Activated T-helper 17 cell treated with anti-CD3 and anti-CD28 coated beads, Interleukin-2, amount 50 U/mL, for 72 hours (primary cell): ENCODE data around the gene STS. TPM values are rescaled to one million over a fixed set of nuclear protein-coding genes. Genes with fewer than 3 reads are reported as not detected.

Source experiments
- ATAC-seq: fragments of 150-1000 bp; cut with Tn5 transposase; replicated peaks from 2 replicates; pipeline ENCODE4 v1.10.0; 2021; ENCODE audit warnings: mild to moderate bottlenecking, moderate library complexity
- H3K27ac Mint-ChIP-seq: one replicate; pipeline ENCODE4 v1.8.0; 2022; ENCODE audit warnings: mixed read lengths
- H3K27me3 Mint-ChIP-seq: one replicate; pipeline ENCODE4 v1.8.0; 2022; ENCODE audit warnings: mixed read lengths
- H3K36me3 Mint-ChIP-seq: one replicate; pipeline ENCODE4 v1.8.0; 2022; ENCODE audit warnings: low read depth, mild to moderate bottlenecking, mixed read lengths
- H3K4me1 Mint-ChIP-seq: one replicate; pipeline ENCODE4 v1.8.0; 2022; ENCODE audit warnings: mixed read lengths
- H3K4me3 Mint-ChIP-seq: one replicate; pipeline ENCODE4 v1.8.0; 2022; ENCODE audit warnings: mild to moderate bottlenecking, mixed read lengths
- H3K9me3 Mint-ChIP-seq: one replicate; pipeline ENCODE4 v1.8.0; 2022; ENCODE audit warnings: mixed read lengths
- total RNA-seq, 2 donors: library from RNA; stranded (reverse); gene quantifications; one replicate each; pipeline ENCODE4 v1.2.3, GENCODE V29; 2022

Gene STS
- total RNA-seq, 2 donors from 2014 or later, result 1.6 to 3.5 TPM

DNA sequence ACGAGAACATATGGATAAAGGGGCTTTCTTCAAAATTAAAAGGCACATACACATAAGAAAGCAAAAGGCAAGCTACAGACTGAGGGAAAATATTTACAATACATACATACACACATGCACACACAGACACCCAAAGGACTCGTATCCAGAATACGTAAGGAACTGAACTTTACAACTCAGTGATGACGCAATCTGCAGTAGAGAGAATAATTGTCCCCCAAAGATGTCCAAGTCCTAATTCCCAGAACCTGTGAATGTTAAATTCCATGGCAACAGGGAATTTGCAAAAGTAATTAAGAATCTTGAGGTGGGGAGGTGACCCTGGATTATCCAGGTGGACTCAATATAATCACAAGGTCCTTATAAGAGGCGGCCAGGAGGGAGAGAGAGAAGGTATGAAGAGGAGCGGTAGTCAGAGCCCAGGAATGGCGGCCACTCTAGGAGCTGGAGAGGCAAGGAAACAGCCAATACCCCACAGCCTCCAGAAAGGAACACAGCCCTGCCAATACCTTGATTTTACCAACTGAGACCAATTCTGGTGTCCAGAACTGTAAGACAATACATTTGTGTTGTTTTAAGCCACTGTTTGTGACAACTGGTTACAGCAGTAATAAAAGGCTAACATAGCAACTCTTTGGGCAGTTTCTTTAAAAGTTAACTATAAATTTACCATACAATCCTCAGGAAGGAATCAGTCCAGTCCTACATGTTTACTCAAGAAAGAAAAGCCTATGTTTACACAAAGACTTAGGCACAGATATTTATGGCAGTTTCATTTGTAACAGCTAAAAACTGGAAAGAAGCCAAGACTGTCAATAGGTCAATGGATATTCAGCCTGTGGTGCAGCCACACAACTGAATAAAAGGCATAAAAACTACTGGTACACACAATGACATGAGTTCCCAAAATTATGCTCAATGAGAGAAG, 27.3 kb upstream of the STS start:
- Mint-ChIP-seq H3K9me3 (no peaks in the 10 kb centered on the region), H3K27me3 (no peaks in the 10 kb centered on the region), H3K4me3 (no peak overlapping the region), H3K27ac (no peak overlapping the region), H3K4me1 (no peaks in the 10 kb centered on the region), H3K36me3 (no peaks in the 10 kb centered on the region)
- no peak for ATAC-seq

DNA sequence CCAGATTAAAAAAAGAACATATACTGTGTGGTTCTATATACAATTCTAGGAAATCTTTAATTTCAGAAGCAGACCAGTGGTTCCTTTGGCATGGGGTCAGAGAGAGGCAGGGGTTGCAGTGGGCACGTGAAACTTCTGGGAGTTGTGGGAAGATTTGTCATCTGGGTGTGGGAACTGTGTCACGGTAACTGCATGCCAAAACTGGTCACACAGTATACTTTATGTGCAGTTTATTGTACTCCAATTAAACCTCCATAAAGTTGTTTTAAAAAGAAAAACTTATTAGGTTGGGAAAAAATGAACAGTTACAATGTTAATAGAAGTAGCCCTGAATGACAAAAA, 26.7 kb upstream of the STS start:
- no peak overlapping the region for H3K4me3 Mint-ChIP-seq
- H3K27me3 Mint-ChIP-seq, result no peaks in the 10 kb centered on the region
- ATAC-seq, result no peak
- H3K9me3 Mint-ChIP-seq, result no peaks in the 10 kb centered on the region
- no peaks in the 10 kb centered on the region for H3K36me3 Mint-ChIP-seq
- no peaks in the 10 kb centered on the region for H3K4me1 Mint-ChIP-seq
- no peak overlapping the region for H3K27ac Mint-ChIP-seq

DNA sequence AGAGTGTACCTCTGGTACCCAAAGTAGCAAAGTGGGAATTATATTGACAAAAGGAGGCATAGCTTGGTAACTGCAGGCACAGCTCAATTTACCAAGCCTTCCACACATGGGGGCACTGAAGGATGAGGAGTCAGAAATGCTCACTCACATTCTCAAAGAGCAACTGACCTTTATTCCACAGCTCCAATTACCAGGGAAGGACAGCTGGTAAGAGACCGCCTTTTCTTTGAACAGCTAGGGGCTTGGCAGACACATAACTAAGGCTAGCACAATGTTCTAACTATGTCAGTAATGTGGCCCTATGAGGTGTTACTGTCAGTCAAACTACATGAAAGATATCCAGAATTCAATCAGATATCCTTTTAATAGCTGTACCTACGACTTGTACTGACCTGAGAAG, 20.5 kb upstream of the STS start:
- Mint-ChIP-seq H3K36me3 (no peaks in the 10 kb centered on the region), H3K4me3 (no peak overlapping the region), H3K27me3 (no peaks in the 10 kb centered on the region), H3K27ac (no peak overlapping the region), H3K9me3 (no peaks in the 10 kb centered on the region), H3K4me1 (no peaks in the 10 kb centered on the region)
- ATAC-seq, result no peak

DNA sequence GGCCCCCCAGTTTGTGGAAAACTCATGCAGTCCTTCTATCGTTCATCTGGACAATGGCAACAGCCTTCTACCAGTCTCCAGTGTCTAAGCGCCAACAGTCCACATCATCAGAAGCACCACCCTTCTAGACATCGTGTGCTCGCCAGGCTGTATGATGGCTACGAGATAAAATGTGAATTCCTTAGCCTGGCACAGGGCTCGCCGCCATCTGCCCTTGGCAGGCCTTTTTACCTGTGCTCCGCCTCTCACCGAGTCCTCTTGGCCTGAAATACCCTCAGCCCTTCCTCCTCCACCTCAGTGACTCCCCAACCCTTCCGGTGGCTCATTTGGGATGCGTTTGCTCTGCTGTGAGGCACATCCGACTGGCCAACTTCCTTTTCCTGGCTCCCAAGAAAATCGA, 15.9 kb upstream of the STS start:
- no peak for ATAC-seq
- H3K4me1 Mint-ChIP-seq, result peaks cover 5% of the 10 kb centered on the region
- no peaks in the 10 kb centered on the region for H3K9me3 Mint-ChIP-seq
- H3K4me3 Mint-ChIP-seq, result no peak overlapping the region
- no peak overlapping the region for H3K27ac Mint-ChIP-seq
- H3K36me3 Mint-ChIP-seq, result no peaks in the 10 kb centered on the region
- no peaks in the 10 kb centered on the region for H3K27me3 Mint-ChIP-seq

DNA sequence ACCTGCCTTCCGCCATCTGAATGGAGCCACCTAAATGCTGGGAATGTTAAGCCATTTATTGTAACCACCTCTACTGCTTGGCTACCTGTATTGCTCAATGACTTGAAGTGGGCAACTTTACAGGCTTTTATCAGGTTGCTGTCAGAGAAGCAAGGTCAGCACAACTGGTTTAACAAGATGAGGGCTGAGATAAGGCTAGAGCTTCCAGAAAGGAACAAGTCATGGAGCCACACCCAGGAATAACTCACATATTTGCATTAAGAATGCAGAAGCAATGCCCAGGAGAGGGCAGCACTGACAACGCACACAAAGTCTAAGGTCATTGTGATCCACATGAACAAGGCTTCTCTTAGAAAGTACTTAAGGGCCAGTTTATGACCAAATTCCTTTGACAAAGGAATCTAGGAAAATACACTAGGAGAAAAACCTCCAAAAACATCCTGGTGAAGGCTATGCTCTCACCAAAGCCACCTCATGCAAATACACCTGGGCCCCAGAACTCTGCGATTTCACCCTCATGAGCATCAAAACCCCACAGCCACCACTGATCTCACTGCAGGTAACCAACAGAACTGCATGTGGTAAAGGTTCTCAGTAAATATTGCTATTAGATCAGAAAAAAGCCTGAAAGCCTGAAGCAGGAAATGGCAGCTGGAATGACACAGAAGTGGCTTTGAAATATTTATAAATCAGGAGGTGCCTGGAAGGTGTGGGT, 15.0 kb upstream of the STS start:
- H3K27me3 Mint-ChIP-seq, result no peaks in the 10 kb centered on the region
- ATAC-seq, result no peak

DNA sequence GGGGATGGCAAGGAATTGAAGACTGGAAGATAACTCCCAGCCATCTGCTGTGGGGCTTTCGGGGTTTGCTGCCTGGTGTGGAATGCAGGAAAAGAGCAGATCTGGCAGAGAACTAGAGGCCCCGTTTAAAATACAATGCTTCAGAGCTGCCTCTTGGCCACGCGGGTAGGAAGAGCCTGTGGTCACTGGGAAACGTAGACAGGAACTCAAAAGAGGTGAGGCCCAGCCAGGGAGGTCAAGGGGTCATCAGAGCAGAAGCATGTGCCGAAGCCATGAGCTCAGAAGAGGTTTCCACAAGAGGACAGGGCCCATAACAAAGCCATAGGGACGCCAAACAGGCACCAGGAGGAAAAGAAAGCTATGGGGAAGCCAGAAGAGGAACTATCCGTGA, 14.5 kb upstream of the STS start:
- Mint-ChIP-seq H3K4me3 (no peak overlapping the region), H3K36me3 (no peaks in the 10 kb centered on the region), H3K4me1 (peaks cover 5% of the 10 kb centered on the region), H3K9me3 (no peaks in the 10 kb centered on the region), H3K27me3 (no peaks in the 10 kb centered on the region), H3K27ac (no peak overlapping the region)
- no peak for ATAC-seq

More for the DNA sequence above, 15.0 kb upstream of the STS start:
- Mint-ChIP-seq H3K27ac (no peak overlapping the region), H3K36me3 (no peaks in the 10 kb centered on the region), H3K4me1 (peaks cover 5% of the 10 kb centered on the region), H3K9me3 (no peaks in the 10 kb centered on the region), H3K4me3 (no peak overlapping the region)

DNA sequence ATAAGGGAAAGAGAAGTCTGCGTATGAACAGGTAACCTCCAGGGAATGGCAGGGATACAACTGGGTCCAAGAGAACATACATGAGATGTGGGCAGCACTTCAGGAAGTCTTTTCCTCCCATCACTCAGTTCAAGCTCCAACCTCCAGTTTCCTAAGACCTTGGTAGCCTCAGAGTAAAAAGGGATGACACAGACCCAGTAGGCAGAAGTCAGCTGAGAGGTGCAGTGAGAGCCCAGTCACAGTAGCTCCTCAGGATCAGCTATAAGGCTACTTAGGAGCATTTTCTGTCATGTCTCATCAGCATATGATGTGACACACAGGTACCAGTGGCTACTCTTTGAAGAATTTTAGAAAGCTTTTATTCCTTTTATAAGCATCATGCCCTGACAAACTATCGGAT, 12.5 kb upstream of the STS start:
- Mint-ChIP-seq H3K4me1 (peaks cover 5% of the 10 kb centered on the region), H3K27me3 (no peaks in the 10 kb centered on the region), H3K4me3 (no peak overlapping the region), H3K36me3 (no peaks in the 10 kb centered on the region), H3K27ac (no peak overlapping the region), H3K9me3 (no peaks in the 10 kb centered on the region)
- no peak for ATAC-seq

DNA sequence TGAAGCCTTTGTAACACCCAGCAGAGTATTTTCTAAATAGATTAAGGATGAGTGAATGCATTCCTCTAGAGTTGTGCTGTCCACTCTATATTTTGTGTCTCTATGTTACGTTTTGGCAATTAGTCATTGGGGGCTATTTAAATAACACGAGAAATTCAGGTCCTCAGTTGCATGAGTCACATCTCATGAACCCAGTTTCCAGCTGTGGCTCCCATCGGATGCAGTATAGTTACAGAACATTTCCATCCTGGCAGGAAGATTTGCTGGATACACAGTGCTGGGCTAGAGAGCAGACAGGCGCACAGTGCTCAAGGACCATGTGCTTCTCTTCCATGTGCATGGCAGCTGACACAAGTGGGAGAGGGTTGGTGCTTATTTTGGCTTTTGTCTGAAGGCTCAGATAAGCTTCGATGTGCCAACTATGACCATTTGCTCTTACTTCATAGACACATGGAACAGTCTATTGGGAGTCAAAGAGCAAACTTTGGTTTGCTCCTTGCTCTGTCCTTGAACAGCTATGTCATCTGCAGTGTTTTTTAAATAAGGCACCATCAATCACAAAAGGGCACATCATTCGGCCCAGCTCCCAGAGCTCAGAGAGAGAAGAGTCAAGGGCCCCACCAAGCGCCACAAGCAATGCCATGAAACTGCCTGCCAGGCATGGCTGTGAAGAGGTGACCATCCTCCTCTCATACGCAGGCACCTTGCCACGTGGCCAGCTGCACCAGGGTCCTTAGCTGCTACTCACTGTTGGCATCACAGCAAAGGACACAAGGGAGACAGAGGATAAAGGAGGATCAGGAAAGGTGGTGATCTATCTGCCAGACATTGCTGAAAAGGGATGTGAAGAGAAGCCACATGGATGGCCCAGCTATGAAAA, 8.1 kb upstream of the STS start:
- Mint-ChIP-seq H3K9me3 (no peaks in the 10 kb centered on the region), H3K27ac (no peak overlapping the region), H3K27me3 (no peaks in the 10 kb centered on the region), H3K36me3 (no peaks in the 10 kb centered on the region), H3K4me1 (peaks cover 5% of the 10 kb centered on the region), H3K4me3 (no peak overlapping the region)
- no peak for ATAC-seq

DNA sequence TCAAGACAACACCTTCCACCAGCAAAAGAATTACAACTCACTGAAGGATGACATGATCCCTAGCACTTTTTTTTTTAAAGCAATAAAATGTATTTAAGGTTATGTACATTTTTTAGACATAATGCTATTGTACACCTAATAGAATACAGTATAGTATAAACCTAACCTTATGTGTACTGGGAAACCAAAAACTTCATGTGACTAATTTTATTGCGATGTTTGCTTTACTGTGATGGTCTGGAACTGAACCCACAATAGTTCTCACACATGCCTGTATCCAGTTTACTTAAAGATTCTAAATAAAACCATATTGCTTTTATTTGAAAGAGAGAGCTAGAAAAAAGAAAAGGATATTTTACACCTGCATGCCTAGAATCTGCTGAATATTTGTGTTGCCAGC, 4.4 kb upstream of the STS start:
- Mint-ChIP-seq H3K4me1 (peaks cover 5% of the 10 kb centered on the region), H3K27ac (no peak overlapping the region), H3K4me3 (no peak overlapping the region), H3K27me3 (no peaks in the 10 kb centered on the region), H3K9me3 (no peaks in the 10 kb centered on the region), H3K36me3 (no peaks in the 10 kb centered on the region)
- ATAC-seq, result no peak

DNA sequence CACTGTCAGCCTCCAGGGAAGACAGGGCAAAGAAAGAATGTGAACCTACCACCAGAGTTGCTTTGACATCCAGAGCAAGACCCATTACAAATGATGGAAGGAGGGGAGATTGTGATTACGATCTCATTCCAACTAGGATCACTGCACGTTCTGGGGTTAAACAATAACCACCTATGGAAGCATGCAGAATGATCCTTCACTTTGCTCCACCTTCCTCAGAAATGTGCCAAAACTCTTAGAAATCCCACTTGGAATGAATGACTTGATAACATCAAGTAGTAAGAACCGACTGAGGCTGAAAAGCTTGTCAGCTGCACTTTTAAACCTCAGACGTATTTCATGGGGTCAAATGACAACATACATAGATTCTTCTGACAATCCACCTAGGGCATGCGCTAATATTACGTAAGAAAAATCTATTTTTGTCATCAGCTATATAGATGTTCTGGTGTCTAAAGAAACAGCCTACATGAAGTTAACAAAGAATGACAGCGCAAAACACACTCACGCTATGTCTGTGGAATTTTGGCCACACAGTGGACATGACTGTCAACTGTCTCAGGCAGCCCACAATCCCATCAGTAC, 3.5 kb upstream of the STS start:
- Mint-ChIP-seq H3K4me1 (peaks cover 5% of the 10 kb centered on the region), H3K36me3 (peaks cover 6% of the 10 kb centered on the region), H3K4me3 (no peak overlapping the region), H3K27ac (no peak overlapping the region), H3K9me3 (no peaks in the 10 kb centered on the region), H3K27me3 (no peaks in the 10 kb centered on the region)
- ATAC-seq, result no peak

DNA sequence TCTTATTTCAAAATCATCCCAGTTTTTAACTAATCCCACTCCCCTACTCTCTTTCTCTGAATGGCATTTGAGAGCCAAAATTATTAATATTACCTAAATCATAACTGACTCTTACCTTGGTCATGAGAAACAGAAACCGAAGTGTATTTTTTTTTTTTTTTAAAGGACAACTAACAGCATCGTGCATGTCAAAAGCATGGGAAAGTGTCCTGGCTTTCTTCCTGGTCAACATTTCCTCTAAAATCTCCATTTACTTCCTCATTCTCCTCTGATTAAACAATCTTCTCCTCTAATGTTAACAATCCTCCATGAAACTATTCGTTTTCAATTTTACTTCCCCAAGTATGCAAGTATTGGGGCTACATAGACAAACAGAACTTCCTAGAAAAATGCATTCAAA, 2.1 kb upstream of the STS start:
- H3K27me3 Mint-ChIP-seq, result no peaks in the 10 kb centered on the region
- H3K4me1 Mint-ChIP-seq, result peaks cover 5% of the 10 kb centered on the region

DNA sequence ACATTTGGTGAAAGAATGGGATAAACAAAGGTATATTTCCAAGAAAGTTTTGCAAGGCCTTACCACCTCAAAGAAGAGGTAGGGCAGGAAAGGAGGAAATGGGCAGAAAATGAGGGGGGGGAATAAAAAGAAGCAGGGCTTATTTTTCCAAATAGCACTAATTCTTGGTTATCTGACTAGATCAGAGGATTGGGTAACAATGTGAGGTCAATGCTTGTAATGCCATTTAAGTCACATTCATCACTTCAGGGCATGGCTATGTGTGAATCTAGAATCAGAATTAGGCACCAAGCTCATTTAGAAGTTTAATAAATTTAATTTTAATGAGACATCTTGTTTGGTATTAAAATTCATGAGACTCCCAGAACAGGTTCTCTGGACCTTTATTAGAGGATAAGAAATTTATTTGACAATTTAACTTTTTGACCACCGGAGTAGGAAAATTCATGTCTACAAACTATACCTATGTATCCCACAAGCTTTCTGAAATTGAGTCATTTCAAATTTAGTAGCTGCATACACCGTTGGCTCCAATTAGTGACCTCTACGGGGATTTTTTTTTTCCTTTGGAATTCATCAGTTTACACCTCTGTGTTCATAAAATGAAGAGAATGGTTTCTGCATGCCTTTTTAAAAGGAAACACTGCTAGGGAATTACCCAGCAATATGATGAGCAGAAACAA, 1.4 kb upstream of the STS start:
- Mint-ChIP-seq H3K27ac (no peak overlapping the region), H3K36me3 (peaks cover 6% of the 10 kb centered on the region), H3K27me3 (no peaks in the 10 kb centered on the region), H3K9me3 (no peaks in the 10 kb centered on the region), H3K4me3 (peak overlapping the region; percentile 73), H3K4me1 (peaks cover 5% of the 10 kb centered on the region)
- ATAC-seq, result no peak

More for the DNA sequence above, 2.1 kb upstream of the STS start:
- Mint-ChIP-seq H3K9me3 (no peaks in the 10 kb centered on the region), H3K27ac (no peak overlapping the region), H3K4me3 (peak overlapping the region; percentile 73), H3K36me3 (peaks cover 6% of the 10 kb centered on the region)
- no peak for ATAC-seq

DNA sequence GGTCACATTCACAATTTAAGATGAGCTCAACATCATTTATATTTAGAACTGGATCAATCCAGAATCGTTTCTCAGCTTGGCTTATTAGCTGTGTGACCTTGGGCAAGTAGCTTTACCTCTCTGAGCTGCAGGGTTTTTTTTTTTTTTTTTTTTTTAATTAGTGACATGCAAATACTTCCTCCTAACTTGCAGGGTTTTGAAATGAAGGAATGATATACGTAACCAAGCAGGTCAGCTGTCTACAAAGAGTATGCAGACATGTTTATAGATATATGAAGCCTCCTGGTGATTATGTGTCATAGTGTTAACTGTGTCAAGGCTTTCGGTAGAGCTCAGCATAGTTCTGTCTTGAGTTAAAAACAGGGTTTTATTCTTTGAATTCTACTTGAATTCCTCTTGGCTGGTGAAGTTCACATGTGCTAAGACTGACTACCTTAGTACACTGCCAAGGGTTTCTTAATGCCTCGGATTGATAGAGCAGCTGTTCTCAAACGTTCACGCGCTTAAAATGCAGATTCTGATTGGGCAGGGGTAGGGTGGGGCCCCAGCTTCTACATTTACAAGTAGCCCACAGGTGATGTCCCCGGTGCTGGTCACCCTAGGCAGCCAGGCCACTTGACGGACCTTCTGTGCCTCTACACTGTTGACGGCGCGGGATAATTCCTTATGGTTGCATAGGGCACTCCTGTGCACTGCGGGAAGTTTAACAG, 654 bp upstream of the STS start:
- ATAC-seq, result peak; percentile 40
- Mint-ChIP-seq H3K27me3 (no peaks in the 10 kb centered on the region), H3K9me3 (no peaks in the 10 kb centered on the region), H3K4me1 (peaks cover 5% of the 10 kb centered on the region), H3K4me3 (peak overlapping the region; percentile 73), H3K36me3 (peaks cover 6% of the 10 kb centered on the region), H3K27ac (peak overlapping the region; percentile 78)
